K562 (cell line): ENCODE data around the gene ITSN2. TPM values are rescaled to one million over a fixed set of nuclear protein-coding genes. Genes with fewer than 3 reads are reported as not detected.

ENCODE experiments used
- ATAC-seq: fragments of 200-7000 bp; cut with Tn5 transposase; 3 replicates; pipeline ENCODE4 v1.9.1; 2020; ENCODE audit warnings: moderate library complexity
- BruUV-seq: library from RNA; stranded (reverse); fragments of 400-500 nt; replicated peaks from 2 replicates; lab custom pipeline; 2021; lab: Mats Ljungman, UMichigan
- CTCF ChIA-PET: fragments of 300-600 bp; formaldehyde crosslinking; extraction: SDS; loops from one replicate; lab custom pipeline; 2021; ENCODE audit warnings: low intra/inter-chr PET ratio; lab: Yijun Ruan, JAX
- POLR2A ChIA-PET: fragments of 300-600, 350-650 bp; sonication (Branson Sonifier 250); formaldehyde crosslinking; extraction: SDS; loops from one replicate; lab custom pipeline; 2021; ENCODE audit warnings: antibody characterized with exemption, inconsistent platforms; lab: Yijun Ruan, JAX
- DNase-seq, 4 experiments: peaks; one replicate each; pipeline versions ENCODE4 v3.0.0 to v3.0.0-alpha.2; 2011 to 2018; ENCODE audit warnings: low spot score in 3 of 4, mixed read lengths in 3 of 4; ENCODE audit errors: extremely low read depth in 1 of 4
- FAIRE-seq: peaks from 2 replicates; lab custom pipeline; 2011; peaks lifted over from hg19 to GRCh38; lab: Jason Lieb, UNC
- H2AFZ ChIP-seq: 2 replicates; pipeline ENCODE4 v1.6.0; 2011; ENCODE audit warnings: low read depth, low read length, control low read depth, inconsistent platforms
- H3K27ac ChIP-seq: fragments of 200-600 bp; 3 replicates; pipeline ENCODE4 v1.8.0; 2011; ENCODE audit warnings: low read depth, mild to moderate bottlenecking, control low read depth, inconsistent platforms, low read length, moderate library complexity, mixed read lengths; ENCODE audit errors: extremely low read depth
- H3K27me3 ChIP-seq, 2 experiments: fragments of 300-600 bp in 1 of 2; 2 replicates in 1 of 2; 3 replicates in 1 of 2; pipeline versions ENCODE4 v1.6.0 to v1.8.0; 2011; ENCODE audit warnings: inconsistent platforms in 2 of 2, low read length in 2 of 2, mild to moderate bottlenecking in 1 of 2, mixed read lengths in 1 of 2, moderate library complexity in 1 of 2; ENCODE audit not compliant: control insufficient read depth in 2 of 2, insufficient read depth in 2 of 2
- H3K36me3 ChIP-seq: fragments of 300-600 bp; 3 replicates; pipeline ENCODE4 v1.8.0; 2011; ENCODE audit warnings: mild to moderate bottlenecking, low read length, inconsistent platforms; ENCODE audit not compliant: control insufficient read depth, insufficient read depth
- H3K4me1 ChIP-seq, 2 experiments: fragments of 200-600 bp in 1 of 2; replicated peaks in 1 of 2; 2 replicates in 1 of 2; 3 replicates in 1 of 2; pipeline versions ENCODE4 v1.5.1 to v1.8.0; 2011; ENCODE audit warnings: inconsistent platforms in 2 of 2, low read length in 2 of 2, mild to moderate bottlenecking in 1 of 2, mixed read lengths in 1 of 2, moderate library complexity in 1 of 2; ENCODE audit not compliant: control insufficient read depth in 2 of 2, insufficient read depth in 2 of 2
- H3K4me2 ChIP-seq: 2 replicates; pipeline ENCODE4 v1.6.1; 2011; ENCODE audit warnings: low read length, control low read depth, inconsistent platforms, mixed read lengths; ENCODE audit not compliant: insufficient read depth
- H3K4me3 ChIP-seq: fragments of 200-600 bp; sonication (generic), shearing (Covaris generic); 2 replicates; pipeline ENCODE4 v1.5.1; 2016; ENCODE audit warnings: control low read depth, inconsistent platforms
- H3K79me2 ChIP-seq: fragments of 200-600 bp; 3 replicates; pipeline ENCODE4 v1.8.0; 2011; ENCODE audit warnings: low read length, inconsistent platforms; ENCODE audit not compliant: control insufficient read depth, insufficient read depth
- H3K9ac ChIP-seq, 2 experiments: 2 replicates each; pipeline versions ENCODE4 v1.6.0 to v1.6.1; 2011; ENCODE audit warnings: low read depth in 2 of 2, low read length in 2 of 2, control low read depth in 1 of 2, inconsistent platforms in 1 of 2, mild to moderate bottlenecking in 1 of 2, mixed read lengths in 1 of 2; ENCODE audit not compliant: insufficient read depth in 1 of 2
- H3K9me1 ChIP-seq: one replicate; pipeline ENCODE4 v1.6.0; 2011; ENCODE audit warnings: inconsistent platforms, mild to moderate bottlenecking, low read length, moderate library complexity; ENCODE audit not compliant: control insufficient read depth, insufficient read depth
- H3K9me3 ChIP-seq: replicated peaks from 2 replicates; pipeline ENCODE4 v1.5.1; 2011; ENCODE audit warnings: low read depth, low read length, inconsistent platforms; ENCODE audit not compliant: control insufficient read depth, insufficient read depth
- H4K20me1 ChIP-seq: replicated peaks from 2 replicates; pipeline ENCODE4 v1.6.1; 2011; ENCODE audit warnings: low read length, inconsistent platforms, mixed read lengths; ENCODE audit not compliant: control insufficient read depth, insufficient read depth
- FIP1L1 ChIP-seq: fragments of 200-400 bp; formaldehyde crosslinking; IDR thresholded peaks from 2 replicates; pipeline ENCODE4 v1.6.1; 2018; ENCODE audit warnings: mild to moderate bottlenecking, low read depth, low read length; ENCODE audit not compliant: poor library complexity, severe bottlenecking
- FOXA3 ChIP-seq, 2 experiments: fragments of 450-650 bp in 1 of 2; sonication (generic) in 1 of 2; formaldehyde crosslinking; IDR thresholded peaks in 1 of 2; conservative IDR thresholded peaks in 1 of 2; 2 replicates each; pipeline versions ENCODE4 v1.4.0 to v1.8.0; 2020 to 2022; ENCODE audit warnings: mild to moderate bottlenecking in 2 of 2, missing genetic modification reagents in 1 of 2
- HDGF ChIP-seq: fragments of 450-650 bp; IDR thresholded peaks from 2 replicates; pipeline ENCODE4 v1.6.1; 2016
- KDM1A ChIP-seq, 2 experiments: fragments of 450-650 bp; IDR thresholded peaks; 2 replicates each; pipeline ENCODE4 v1.6.1; 2016; ENCODE audit warnings: mild to moderate bottlenecking in 2 of 2
- NR2C1 ChIP-seq, 2 experiments: fragments of 450-650 bp; IDR thresholded peaks; 2 replicates each; pipeline ENCODE4 v1.6.1; 2017; ENCODE audit warnings: mild to moderate bottlenecking in 2 of 2, antibody characterized with exemption in 1 of 2, inconsistent platforms in 1 of 2, missing compliant biosample characterization in 1 of 2, missing genetic modification characterization in 1 of 2
- PCBP1 ChIP-seq: fragments of 200-400 bp; formaldehyde crosslinking; IDR thresholded peaks from 2 replicates; pipeline ENCODE4 v1.6.1; 2018; ENCODE audit warnings: mild to moderate bottlenecking, low read depth, low read length; ENCODE audit not compliant: poor library complexity, severe bottlenecking
- YY1 ChIP-seq, 3 experiments: IDR thresholded peaks; 2 replicates each; pipeline ENCODE4 v1.6.1; 2011; ENCODE audit warnings: low read length in 2 of 3, mild to moderate bottlenecking in 2 of 3, moderate library complexity in 2 of 3, borderline replicate concordance in 1 of 3, control low read depth in 1 of 3, low read depth in 1 of 3; ENCODE audit not compliant: insufficient read depth in 3 of 3, insufficient replicate concordance in 2 of 3, control insufficient read depth in 1 of 3, insufficient read length in 1 of 3; ENCODE audit errors: extremely low read depth in 1 of 3
- ZNF696 ChIP-seq: fragments of 250-450 bp; sonication (Bioruptor Pico); conservative IDR thresholded peaks from 2 replicates; pipeline ENCODE4 v1.4.0; 2020; ENCODE audit warnings: mild to moderate bottlenecking, moderate library complexity
- ZNF778 ChIP-seq: fragments of 450-650 bp; formaldehyde crosslinking; IDR thresholded peaks from 2 replicates; pipeline ENCODE4 v1.4.0; 2020; ENCODE audit warnings: mild to moderate bottlenecking, moderate library complexity
- WGBS: fragments of 100-300 bp; shearing (Covaris generic); methylation state at CpG from one replicate; pipeline ENCODE4 v1.1.6; 2016; ENCODE audit warnings: low coverage, mixed read lengths; ENCODE audit not compliant: insufficient coverage; ENCODE audit errors: missing lambda C conversion rate; 5-methylcytosine and 5-hydroxymethylcytosine counted together
- in situ Hi-C: fragments of 300-500 bp; cut with MboI; formaldehyde crosslinking; loops from 4 replicates; pipeline ENCODE4 v1.15.0; 2018; ENCODE audit warnings: inconsistent platforms, mixed read lengths
- intact Hi-C: fragments of 100-400 bp; cut with micrococcal nuclease; formaldehyde crosslinking; loops from 2 replicates; pipeline ENCODE4 v1.14.2; 2022
- polyA plus RNA-seq, 8 experiments: library from polyadenylated mRNA; depleted of rRNA in 4 of 8; stranded (reverse) in 5 of 8; unstranded in 3 of 8; fragments of >200 nt; fragmentation: Nextera tagmentation in 2 of 8; fragmentation: Illumina TruSeq in 1 of 8; extraction: Ambion mirVana in 2 of 8; extraction: Trizol in 1 of 8; gene quantifications; 2 replicates each; pipeline versions ENCODE4 v1.2.1 to v1.2.3, GENCODE V29; 2011 to 2014; ENCODE audit warnings: inconsistent platforms in 1 of 8, missing spikeins in 1 of 8
- total RNA-seq, 7 experiments: library from RNA; depleted of rRNA in 6 of 7; stranded (reverse); fragments of >200 nt in 6 of 7; fragmentation: Illumina TruSeq in 2 of 7; extraction: Trizol in 2 of 7; gene quantifications; 2 replicates each; pipeline versions ENCODE4 v1.2.1 to v1.2.3, GENCODE V29; 2011 to 2021; ENCODE audit warnings: low replicate concordance in 1 of 7
- TF ChIP-seq, protein P1 (sequence below): IDR thresholded peaks from 3 replicates; pipeline ENCODE4 v1.6.1; 2011; ENCODE audit warnings: borderline replicate concordance, mild to moderate bottlenecking; ENCODE audit not compliant: insufficient read length, insufficient read depth

ITSN2 gene
- total and polyA plus RNA-seq, 9 of the 15 experiments (the other 6 are each of a cell fraction or from before 2014, with no cell fraction given), result 6.6 to 19.9 (median 15.2) TPM

DNA sequence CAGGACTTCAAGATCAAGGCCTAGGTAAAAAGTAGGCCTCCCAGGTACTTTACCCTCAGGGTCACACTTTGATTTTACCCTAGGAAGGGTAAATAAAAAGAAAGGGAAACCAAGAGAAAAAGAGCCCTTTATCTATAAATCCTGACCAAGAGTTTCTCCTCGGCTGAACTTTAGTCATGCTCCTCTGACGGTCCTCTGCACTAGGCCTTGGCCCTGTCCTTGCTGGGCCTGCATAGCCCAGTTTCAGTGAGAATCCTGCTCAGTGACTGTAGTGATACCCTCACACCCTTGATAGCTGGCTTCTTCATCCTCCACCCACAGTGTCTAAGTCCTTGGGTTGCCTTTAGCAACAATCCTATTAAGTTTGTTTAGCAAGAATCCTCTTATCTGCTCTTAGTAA, 20.5 kb upstream of the ITSN2 start:
- no peak overlapping the region for H3K27ac ChIP-seq
- BruUV-seq, result no TSS peak
- ATAC-seq (0 out of 3 replicates have a peak, but pooled peaks have one; percentile 14), DNase-seq (no peak), FAIRE-seq (no peak)
- H3K9ac ChIP-seq, result no peak overlapping the region
- no peaks in the 10 kb centered on the region for H4K20me1 ChIP-seq
- no peaks in the 10 kb centered on the region for H3K9me1 ChIP-seq
- in situ Hi-C loops, result no loop called here
- H2AFZ ChIP-seq, result no peak overlapping the region
- H3K4me2 ChIP-seq, result no peak overlapping the region
- H3K4me3 ChIP-seq, result no peak overlapping the region
- 46% methylated on average over 2 of the region's 2 CpGs for WGBS
- no peaks in the 10 kb centered on the region; a peak in 1 of 5 replicates for H3K4me1 ChIP-seq
- no peaks in the 10 kb centered on the region for H3K79me2 ChIP-seq
- no peaks in the 10 kb centered on the region for H3K36me3 ChIP-seq
- CTCF ChIA-PET, result interaction anchor here (0.6 kb wide), 1 partner anchor 222 kb away, joined by 3 read pairs; no protein-coding TSS in a partner anchor
- POLR2A ChIA-PET, result interaction anchor here (0.6 kb wide), 1 partner anchor 471 kb away, joined by 3 read pairs; no protein-coding TSS in a partner anchor
- intact Hi-C loops, result loop anchor here (5.0 to 10.0 kb wide), 3 partner anchors 209 to 556 kb away; no protein-coding TSS in a partner anchor
- TF ChIP-seq KDM1A (IDR thresholded peaks at IDR 0.05) (no peak), NR2C1 (IDR thresholded peaks at IDR 0.05) (no peak), NR2C1 (tag; IDR thresholded peaks at IDR 0.05) (no peak), ZNF778 (CRISPR knock-in tag) (no peak), HDGF (no peak), ZNF696 (CRISPR knock-in tag) (no peak), YY1 (IDR thresholded peaks at IDR 0.05; ENCODE audit: borderline replicate concordance in 1 of 3, control insufficient read depth in 1 of 3, extremely low read depth in 1 of 3, insufficient read depth in 3 of 3, insufficient read length in 1 of 3, insufficient replicate concordance in 2 of 3, low read depth in 1 of 3, low read length in 2 of 3) (no peak), FOXA3 (CRISPR knock-in tag; conservative IDR thresholded peaks at IDR 0.05 in 1 of 2, IDR thresholded peaks at IDR 0.05 in 1 of 2) (no peak), FIP1L1 (no peak), PCBP1 (no peak)
- TF ChIP-seq, protein P1, sequence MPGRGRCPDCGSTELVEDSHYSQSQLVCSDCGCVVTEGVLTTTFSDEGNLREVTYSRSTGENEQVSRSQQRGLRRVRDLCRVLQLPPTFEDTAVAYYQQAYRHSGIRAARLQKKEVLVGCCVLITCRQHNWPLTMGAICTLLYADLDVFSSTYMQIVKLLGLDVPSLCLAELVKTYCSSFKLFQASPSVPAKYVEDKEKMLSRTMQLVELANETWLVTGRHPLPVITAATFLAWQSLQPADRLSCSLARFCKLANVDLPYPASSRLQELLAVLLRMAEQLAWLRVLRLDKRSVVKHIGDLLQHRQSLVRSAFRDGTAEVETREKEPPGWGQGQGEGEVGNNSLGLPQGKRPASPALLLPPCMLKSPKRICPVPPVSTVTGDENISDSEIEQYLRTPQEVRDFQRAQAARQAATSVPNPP, result no peak
- H3K9me3 ChIP-seq, result no peaks in the 10 kb centered on the region
- H3K27me3 ChIP-seq, result no peaks in the 10 kb centered on the region
